ENCODE data around the gene RERE.

DNA sequence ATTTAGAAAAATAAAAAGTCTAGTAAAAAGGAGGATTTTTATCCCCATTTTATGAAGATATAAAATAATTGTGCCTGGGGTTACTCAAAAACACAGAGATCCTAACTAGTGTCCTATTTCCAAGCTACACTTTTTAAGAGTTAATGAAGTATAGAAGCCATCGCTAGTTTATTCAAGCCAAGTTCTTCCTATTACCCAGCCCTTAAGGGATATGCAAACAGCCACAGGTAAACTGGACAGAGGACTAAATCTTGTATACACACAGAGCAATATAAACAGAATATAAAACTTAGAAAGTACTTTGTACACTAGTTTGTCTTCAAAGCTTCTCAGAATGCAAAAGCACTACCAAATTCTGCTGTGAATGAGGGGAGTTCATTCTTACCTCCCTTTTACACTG lies 111.1 kb downstream of the RERE start:
- TF ChIP-seq CTCF (IDR thresholded peaks at IDR 0.05; ENCODE audit: borderline replicate concordance, extremely low read depth, low read length, poor library complexity, severe bottlenecking), result no peak
- no peak for TF ChIP-seq EZH2 (IDR thresholded peaks at IDR 0.05; ENCODE audit: borderline replicate concordance, low read depth, low read length, severe bottlenecking)
